Uterine smooth muscle cell (primary cell): Measurements from ENCODE around the gene KRTAP9-4. TPM values are rescaled to one million over a fixed set of nuclear protein-coding genes. Genes with fewer than 3 reads are reported as not detected.

Experiments
- total RNA-seq: library from RNA; depleted of rRNA; stranded (reverse); fragments of >200 nt; gene quantifications from 2 replicates; pipeline ENCODE4 v1.2.3, GENCODE V29; 2014

The KRTAP9-4 gene, protein sequence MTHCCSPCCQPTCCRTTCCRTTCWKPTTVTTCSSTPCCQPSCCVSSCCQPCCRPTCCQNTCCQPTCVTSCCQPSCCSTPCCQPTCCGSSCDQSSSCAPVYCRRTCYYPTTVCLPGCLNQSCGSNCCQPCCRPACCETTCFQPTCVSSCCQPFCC
- not detected in 2 replicates for total RNA-seq

DNA sequence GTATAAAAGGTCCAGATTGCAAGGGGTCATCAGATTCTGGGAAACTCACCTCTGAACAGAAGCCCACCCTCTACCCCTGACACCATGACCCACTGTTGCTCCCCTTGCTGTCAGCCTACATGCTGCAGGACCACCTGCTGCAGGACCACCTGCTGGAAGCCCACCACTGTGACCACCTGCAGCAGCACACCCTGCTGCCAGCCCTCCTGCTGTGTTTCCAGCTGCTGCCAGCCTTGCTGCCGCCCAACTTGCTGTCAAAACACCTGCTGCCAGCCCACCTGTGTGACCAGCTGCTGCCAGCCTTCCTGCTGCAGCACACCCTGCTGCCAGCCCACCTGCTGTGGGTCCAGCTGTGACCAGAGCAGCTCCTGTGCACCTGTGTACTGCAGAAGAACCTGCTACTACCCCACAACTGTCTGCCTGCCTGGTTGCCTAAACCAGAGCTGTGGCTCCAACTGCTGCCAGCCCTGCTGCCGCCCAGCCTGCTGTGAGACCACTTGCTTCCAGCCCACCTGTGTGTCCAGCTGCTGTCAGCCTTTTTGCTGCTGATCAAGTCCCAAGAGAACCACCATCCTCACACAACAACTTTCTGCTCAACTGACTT, at the start of gene KRTAP9-4:
Gene KRTAP9-4, plus strand, starts transcription at position 51 of the 604 bp plus-strand sequence. Its CDS starts 34 bp downstream, at position 85.

DNA sequence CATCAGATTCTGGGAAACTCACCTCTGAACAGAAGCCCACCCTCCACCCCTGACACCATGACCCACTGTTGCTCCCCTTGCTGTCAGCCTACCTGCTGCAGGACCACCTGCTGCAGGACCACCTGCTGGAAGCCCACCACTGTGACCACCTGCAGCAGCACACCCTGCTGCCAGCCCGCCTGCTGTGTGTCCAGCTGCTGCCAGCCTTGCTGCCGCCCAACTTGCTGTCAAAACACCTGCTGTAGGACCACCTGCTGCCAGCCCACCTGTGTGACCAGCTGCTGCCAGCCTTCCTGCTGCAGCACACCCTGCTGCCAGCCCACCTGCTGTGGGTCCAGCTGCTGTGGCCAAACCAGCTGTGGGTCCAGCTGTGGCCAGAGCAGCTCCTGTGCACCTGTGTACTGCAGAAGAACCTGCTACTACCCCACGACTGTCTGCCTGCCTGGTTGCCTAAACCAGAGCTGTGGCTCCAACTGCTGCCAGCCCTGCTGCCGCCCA, 22.8 kb upstream of the KRTAP9-4 start, which contains the start of gene KRTAP9-2:
Gene KRTAP9-2, plus strand, starts transcription at position 51 of the 498 bp plus-strand sequence. Its CDS starts 7 bp downstream, at position 58.

DNA sequence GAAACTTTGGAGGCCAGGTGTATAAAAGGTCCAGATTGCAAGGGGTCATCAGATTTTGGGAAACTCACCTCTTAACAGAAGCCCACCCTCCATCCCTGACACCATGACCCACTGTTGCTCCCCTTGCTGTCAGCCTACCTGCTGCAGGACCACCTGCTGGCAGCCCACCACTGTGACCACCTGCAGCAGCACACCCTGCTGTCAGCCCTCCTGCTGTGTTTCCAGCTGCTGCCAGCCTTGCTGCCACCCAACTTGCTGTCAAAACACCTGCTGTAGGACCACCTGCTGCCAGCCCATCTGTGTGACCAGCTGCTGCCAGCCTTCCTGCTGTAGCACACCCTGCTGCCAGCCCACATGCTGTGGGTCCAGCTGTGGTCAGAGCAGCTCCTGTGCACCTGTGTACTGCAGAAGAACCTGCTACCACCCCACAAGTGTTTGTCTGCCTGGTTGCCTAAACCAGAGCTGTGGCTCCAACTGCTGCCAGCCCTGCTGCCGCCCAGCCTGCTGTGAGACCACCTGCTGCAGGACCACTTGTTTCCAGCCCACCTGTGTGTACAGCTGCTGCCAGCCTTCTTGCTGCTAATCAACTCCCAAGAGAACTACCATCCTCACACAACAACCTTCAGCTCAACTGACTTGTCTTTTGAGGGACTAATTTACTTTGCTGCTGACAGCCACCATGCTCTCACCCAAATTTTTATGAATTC, 16.9 kb upstream of the KRTAP9-4 start, which contains the start of gene KRTAP9-3:
Gene KRTAP9-3, plus strand, starts transcription at position 51 of the 707 bp plus-strand sequence. Its CDS starts 53 bp downstream, at position 104.

DNA sequence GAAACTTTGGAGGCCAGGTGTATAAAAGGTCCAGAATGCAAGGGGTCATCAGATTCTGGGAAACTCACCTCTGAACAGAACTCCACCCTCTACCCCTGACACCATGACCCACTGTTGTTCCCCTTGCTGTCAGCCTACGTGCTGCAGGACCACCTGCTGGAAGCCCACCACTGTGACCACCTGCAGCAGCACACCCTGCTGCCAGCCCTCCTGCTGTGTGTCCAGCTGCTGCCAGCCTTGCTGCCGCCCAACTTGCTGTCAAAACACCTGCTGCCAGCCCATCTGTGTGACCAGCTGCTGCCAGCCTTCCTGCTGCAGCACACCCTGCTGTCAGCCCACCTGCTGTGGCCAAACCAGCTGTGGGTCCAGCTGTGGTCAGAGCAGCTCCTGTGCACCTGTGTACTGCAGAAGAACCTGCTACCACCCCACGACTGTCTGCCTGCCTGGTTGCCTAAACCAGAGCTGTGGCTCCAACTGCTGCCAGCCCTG, 11.5 kb upstream of the KRTAP9-4 start, which contains the start of gene KRTAP9-8:
Gene KRTAP9-8, plus strand, starts transcription at position 51 of the 489 bp plus-strand sequence. Its CDS starts 53 bp downstream, at position 104.

DNA sequence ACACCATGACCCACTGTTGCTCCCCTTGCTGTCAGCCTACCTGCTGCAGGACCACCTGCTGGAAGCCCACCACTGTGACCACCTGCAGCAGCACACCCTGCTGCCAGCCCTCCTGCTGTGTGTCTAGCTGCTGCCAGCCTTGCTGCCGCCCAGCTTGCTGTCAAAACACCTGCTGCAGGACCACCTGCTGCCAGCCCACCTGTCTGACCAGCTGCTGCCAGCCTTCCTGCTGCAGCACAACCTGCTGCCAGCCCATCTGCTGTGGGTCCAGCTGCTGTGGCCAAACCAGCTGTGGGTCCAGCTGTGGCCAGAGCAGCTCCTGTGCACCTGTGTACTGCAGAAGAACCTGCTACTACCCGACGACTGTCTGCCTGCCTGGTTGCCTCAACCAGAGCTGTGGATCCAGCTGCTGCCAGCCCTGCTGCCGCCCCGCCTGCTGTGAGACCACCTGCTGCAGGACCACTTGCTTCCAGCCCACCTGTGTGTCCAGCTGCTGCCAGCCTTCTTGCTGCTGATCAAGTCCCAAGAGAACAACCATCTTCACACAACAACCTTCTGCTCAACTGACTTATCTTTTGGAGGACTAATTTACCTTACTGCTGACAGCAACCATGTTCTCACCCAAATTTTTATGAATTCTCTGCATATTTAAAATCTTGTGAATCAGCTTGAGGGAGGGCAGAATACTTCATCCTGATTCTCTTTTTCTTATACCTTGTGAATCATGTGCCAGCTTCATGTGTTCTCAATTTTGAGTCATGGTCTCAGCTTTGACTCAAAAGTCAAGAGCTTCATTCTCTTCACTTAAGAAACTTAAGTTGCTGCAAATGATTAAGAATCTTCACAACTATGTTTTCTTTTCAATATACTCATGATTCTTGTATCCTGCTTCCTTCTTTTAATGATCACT, 6.1 kb downstream of the KRTAP9-4 start, which contains the start of gene KRTAP9-9:
Gene KRTAP9-9, plus strand, starts transcription at position 4 of the 910 bp plus-strand sequence.

DNA sequence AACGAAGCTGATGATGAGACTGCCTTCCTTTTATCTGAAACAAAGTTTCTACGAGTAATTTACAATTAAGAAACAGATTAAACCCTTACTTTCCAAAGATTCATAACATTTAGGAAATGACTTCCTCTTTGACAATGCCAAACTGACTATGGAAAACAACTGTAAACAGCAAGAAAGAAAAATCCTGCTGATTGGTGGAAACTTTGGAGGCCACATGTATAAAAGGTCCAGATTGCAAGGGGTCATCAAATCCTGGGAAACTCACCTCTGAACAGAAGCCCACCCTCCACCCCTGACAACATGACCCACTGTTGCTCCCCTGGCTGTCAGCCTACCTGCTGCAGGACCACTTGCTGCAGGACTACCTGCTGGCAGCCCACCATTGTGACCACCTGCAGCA, 15.6 kb downstream of the KRTAP9-4 start, which contains the start of gene KRTAP9-6:
Gene KRTAP9-6, plus strand, starts transcription at position 301 of the 400 bp plus-strand sequence. Its CDS starts 0 bp downstream, at position 301.

DNA sequence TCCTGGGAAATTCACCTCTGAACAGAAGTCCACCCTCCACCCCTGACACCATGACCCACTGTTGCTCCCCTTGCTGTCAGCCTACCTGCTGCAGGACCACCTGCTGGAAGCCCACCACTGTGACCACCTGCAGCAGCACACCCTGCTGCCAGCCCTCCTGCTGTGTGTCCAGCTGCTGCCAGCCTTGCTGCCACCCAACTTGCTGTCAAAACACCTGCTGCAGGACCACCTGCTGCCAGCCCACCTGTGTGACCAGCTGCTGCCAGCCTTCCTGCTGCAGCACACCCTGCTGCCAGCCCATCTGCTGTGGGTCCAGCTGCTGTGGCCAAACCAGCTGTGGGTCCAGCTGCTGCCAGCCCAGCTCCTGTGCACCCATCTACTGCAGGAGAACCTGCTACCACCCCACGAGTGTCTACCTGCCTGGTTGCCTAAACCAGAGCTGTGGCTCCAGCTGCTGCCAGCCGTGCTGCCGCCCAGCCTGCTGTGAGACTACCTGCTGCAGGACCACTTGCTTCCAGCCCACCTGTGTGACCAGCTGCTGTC, 26.2 kb downstream of the KRTAP9-4 start, which contains the start of gene KRTAP9-7:
Gene KRTAP9-7, plus strand, starts transcription at position 51 of the 543 bp plus-strand sequence. Its CDS starts 0 bp downstream, at position 51.

Other genes with a start within 250 kb of the KRTAP9-4 start
- gene KRTAP3-2, start 249.8 kb upstream of the KRTAP9-4 start, total RNA-seq, result not detected in 2 replicates
- gene KRTAP3-1, start 240.6 kb upstream of the KRTAP9-4 start, total RNA-seq, result not detected in 2 replicates
- gene KRTAP1-5, start 222.5 kb upstream of the KRTAP9-4 start, total RNA-seq, result 32.6 and 54.1 TPM in 2 replicates
- not detected in 2 replicates for gene KRTAP1-4, start 219.5 kb upstream of the KRTAP9-4 start, total RNA-seq
- gene KRTAP1-3, start 214.8 kb upstream of the KRTAP9-4 start, total RNA-seq, result not detected in 2 replicates
- gene KRTAP1-1, start 208.2 kb upstream of the KRTAP9-4 start, total RNA-seq, result 0.55 and 0.87 TPM in 2 replicates
- not detected in 2 replicates for gene KRTAP2-1, start 202.4 kb upstream of the KRTAP9-4 start, total RNA-seq
- not detected in 2 replicates for gene KRTAP2-2, start 194.5 kb upstream of the KRTAP9-4 start, total RNA-seq
- gene KRTAP2-3, start 189.6 kb upstream of the KRTAP9-4 start, total RNA-seq, result 0.12 and 1.00 TPM in 2 replicates
- gene KRTAP2-4, start 183.8 kb upstream of the KRTAP9-4 start, total RNA-seq, result not detected in 2 replicates
- not detected in 2 replicates for gene KRTAP4-7, start 165.5 kb upstream of the KRTAP9-4 start, total RNA-seq
- gene KRTAP4-8, start 151.5 kb upstream of the KRTAP9-4 start, total RNA-seq, result not detected in 2 replicates
- gene KRTAP4-16, start 147.5 kb upstream of the KRTAP9-4 start, total RNA-seq, result not detected in 2 replicates
- 0.12 TPM in 1 of 2 replicates, not detected in the other for gene KRTAP4-9, start 144.3 kb upstream of the KRTAP9-4 start, total RNA-seq
- not detected in 2 replicates for gene KRTAP4-11, start 131.3 kb upstream of the KRTAP9-4 start, total RNA-seq
- not detected in 2 replicates for gene KRTAP4-12, start 125.5 kb upstream of the KRTAP9-4 start, total RNA-seq
- not detected in 2 replicates for gene KRTAP4-6, start 109.1 kb upstream of the KRTAP9-4 start, total RNA-seq
- not detected in 2 replicates for gene KRTAP4-5, start 99.9 kb upstream of the KRTAP9-4 start, total RNA-seq
- not detected in 2 replicates for gene KRTAP4-4, start 88.9 kb upstream of the KRTAP9-4 start, total RNA-seq
- not detected in 2 replicates for gene KRTAP4-3, start 81.5 kb upstream of the KRTAP9-4 start, total RNA-seq
- gene KRTAP4-2, start 71.5 kb upstream of the KRTAP9-4 start, total RNA-seq, result not detected in 2 replicates
- 0.11 TPM in 1 of 2 replicates, not detected in the other for gene KRTAP4-1, start 64.8 kb upstream of the KRTAP9-4 start, total RNA-seq
- not detected in 2 replicates for gene KRTAP9-1, start 59.8 kb upstream of the KRTAP9-4 start, total RNA-seq
- gene KRTAP9-2, start 23.0 kb upstream of the KRTAP9-4 start, total RNA-seq, result not detected in 2 replicates
- not detected in 2 replicates for gene KRTAP9-3, start 17.2 kb upstream of the KRTAP9-4 start, total RNA-seq
- not detected in 2 replicates for gene KRTAP9-8, start 11.7 kb upstream of the KRTAP9-4 start, total RNA-seq
- not detected in 2 replicates for gene KRTAP9-9, start 5.7 kb downstream of the KRTAP9-4 start, total RNA-seq
- gene KRTAP9-6, start 15.7 kb downstream of the KRTAP9-4 start, total RNA-seq, result not detected in 2 replicates
- not detected in 2 replicates for gene KRTAP9-7, start 26.0 kb downstream of the KRTAP9-4 start, total RNA-seq
- gene KRTAP29-1, start 53.2 kb downstream of the KRTAP9-4 start, total RNA-seq, result not detected in 2 replicates
- not detected in 2 replicates for gene KRTAP16-1, start 59.6 kb downstream of the KRTAP9-4 start, total RNA-seq
- 0.12 and 0.33 TPM in 2 replicates for gene KRTAP17-1, start 66.0 kb downstream of the KRTAP9-4 start, total RNA-seq
- gene KRT33A, start 101.1 kb downstream of the KRTAP9-4 start, total RNA-seq, result not detected in 2 replicates
- gene KRT33B, start 120.1 kb downstream of the KRTAP9-4 start, total RNA-seq, result 1.1 and 2.7 TPM in 2 replicates
- gene KRT34, start 132.6 kb downstream of the KRTAP9-4 start, total RNA-seq, result 133 and 203 TPM in 2 replicates
- gene KRT31, start 147.9 kb downstream of the KRTAP9-4 start, total RNA-seq, result not detected in 2 replicates
- not detected in 2 replicates for gene KRT37, start 174.9 kb downstream of the KRTAP9-4 start, total RNA-seq
- under 0.01 and 0.11 TPM in 2 replicates for gene KRT38, start 191.3 kb downstream of the KRTAP9-4 start, total RNA-seq
- gene KRT32, start 217.7 kb downstream of the KRTAP9-4 start, total RNA-seq, result not detected in 2 replicates
- gene KRT35, start 231.5 kb downstream of the KRTAP9-4 start, total RNA-seq, result not detected in 2 replicates
- 0.11 and 0.12 TPM in 2 replicates for gene KRT36, start 240.2 kb downstream of the KRTAP9-4 start, total RNA-seq